ENCODE results near the gene ANKRD13B.

The ANKRD13B gene

GRCh38 chr17:29653995-29654714 is 61.2 kb downstream of the ANKRD13B start:
- FAIRE-seq (no peak), DNase-seq (ENCODE audit: insufficient read length, low spot score) (no peak)
- TF ChIP-seq CTCF (IDR thresholded peaks at IDR 0.05; ENCODE audit: insufficient read depth, missing control alignments), result no peak

- FAIRE-seq, result no peak
- TF ChIP-seq CTCF (IDR thresholded peaks at IDR 0.05; ENCODE audit: insufficient read depth, missing control alignments), result no peak
- no peak for DNase-seq (ENCODE audit: insufficient read length, low spot score)
Measured at GRCh38 chr17:29655323-29655722, 62.4 kb downstream of the ANKRD13B start.

GRCh38 chr17:29659155-29659554 is 66.2 kb downstream of the ANKRD13B start:
- DNase-seq (ENCODE audit: insufficient read length, low spot score) (no peak), FAIRE-seq (no peak)
- no peak for TF ChIP-seq CTCF (IDR thresholded peaks at IDR 0.05; ENCODE audit: insufficient read depth, missing control alignments)

GRCh38 chr17:29661213-29661612 is 68.3 kb downstream of the ANKRD13B start:
- TF ChIP-seq CTCF (IDR thresholded peaks at IDR 0.05; ENCODE audit: insufficient read depth, missing control alignments), result no peak
- FAIRE-seq (no peak), DNase-seq (ENCODE audit: insufficient read length, low spot score) (no peak)

- no peak for FAIRE-seq
- no peak for TF ChIP-seq CTCF (IDR thresholded peaks at IDR 0.05; ENCODE audit: insufficient read depth, missing control alignments)
- no peak for DNase-seq (ENCODE audit: insufficient read length, low spot score)
Measured at GRCh38 chr17:29663155-29663554, 70.2 kb downstream of the ANKRD13B start.
